Testis (tissue), 2 donors: Measurements from ENCODE around the gene LRRC30.

Source experiments
- CTCF ChIP-seq, 3 experiments: fragments of 450-650 bp in 2 of 3; fragments of 200-600 bp in 1 of 3; sonication (generic) in 1 of 3; IDR thresholded peaks; one replicate each; pipeline ENCODE4 v1.5.1; 2016 to 2019; ENCODE audit warnings: antibody characterized with exemption in 3 of 3, mild to moderate bottlenecking in 2 of 3, moderate library complexity in 1 of 3
- POLR2A ChIP-seq: fragments of 450-650 bp; IDR thresholded peaks from one replicate; pipeline ENCODE4 v1.6.1; 2017; ENCODE audit warnings: antibody characterized with exemption, mild to moderate bottlenecking, moderate library complexity

- TF ChIP-seq CTCF (IDR thresholded peaks at IDR 0.05) (no peak), POLR2A (no peak)
Measured at GRCh38 chr18:7269942-7270341, 39.1 kb downstream of the LRRC30 start.
